ENCODE results near the gene NUAK1. TPM values are rescaled to one million over a fixed set of nuclear protein-coding genes. Genes with fewer than 3 reads are reported as not detected.
"Not testable (repeated sequence)": the region's sequence is repeated elsewhere in the genome, so short reads cannot be mapped to it uniquely, and the experiment has no call there.

Gene NUAK1
- total RNA-seq, 1 experiment from 2014 or later = 10.7 TPM

DNA sequence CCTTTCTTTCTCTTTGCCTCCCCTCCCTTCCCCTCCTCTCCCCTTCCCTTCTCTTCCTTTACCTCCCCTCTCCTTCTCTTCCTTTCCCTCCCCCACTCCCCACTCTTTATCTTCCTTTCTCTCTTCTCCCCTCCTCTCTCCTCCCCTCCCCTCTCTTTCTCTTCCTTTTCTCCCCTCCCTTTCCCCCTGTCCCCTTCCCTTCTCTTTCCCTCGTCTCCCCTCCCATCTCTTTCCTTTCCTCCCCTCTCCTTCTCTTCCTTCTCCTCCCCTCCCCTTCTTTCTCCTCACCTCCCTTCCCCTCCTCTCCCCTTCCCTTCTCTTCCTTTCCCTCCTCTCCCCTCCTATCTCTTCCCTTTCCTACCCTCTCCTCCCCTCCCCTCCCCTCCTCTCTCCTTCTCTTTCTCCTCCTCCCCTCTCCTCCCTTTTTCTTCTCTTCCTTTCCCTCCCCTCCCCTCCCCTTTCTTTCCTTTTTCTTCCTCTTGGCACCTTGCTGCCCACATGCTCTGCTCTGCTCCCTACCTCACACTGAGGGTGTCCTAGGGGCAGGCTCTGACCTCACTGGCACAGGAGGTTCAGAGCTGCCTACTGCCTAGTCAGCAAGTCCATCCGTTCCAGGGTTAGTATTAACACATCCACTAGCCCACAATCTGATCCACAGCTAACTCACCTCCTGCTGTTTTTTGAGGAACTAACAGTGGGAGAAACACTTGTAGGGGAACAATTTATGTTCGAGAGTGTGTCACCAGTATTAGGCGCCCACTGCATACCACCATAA is 101.0 kb downstream of the NUAK1 start:
- no peak for DNase-seq (ENCODE audit: low read depth)

DNA sequence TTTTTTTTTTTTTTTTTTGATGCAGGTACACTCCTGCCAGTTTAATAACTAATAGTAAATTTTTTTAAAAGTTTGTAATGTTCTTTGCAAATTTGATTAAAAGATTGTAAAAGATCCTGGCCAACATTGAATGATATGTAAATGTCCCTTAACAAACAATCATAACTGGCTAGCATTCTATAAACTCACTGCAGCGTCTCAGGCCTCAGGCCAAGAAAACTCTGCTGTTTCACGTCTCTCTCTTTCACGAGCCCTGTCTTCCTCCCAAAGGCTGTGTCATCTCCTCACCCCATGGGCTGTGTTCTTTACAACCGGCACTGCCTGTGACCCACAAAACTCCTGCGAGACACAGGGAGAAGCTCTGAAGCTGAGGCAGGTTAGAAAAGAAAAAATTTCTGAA is 103.3 kb downstream of the NUAK1 start:
- DNase-seq (ENCODE audit: low read depth) = no peak

DNA sequence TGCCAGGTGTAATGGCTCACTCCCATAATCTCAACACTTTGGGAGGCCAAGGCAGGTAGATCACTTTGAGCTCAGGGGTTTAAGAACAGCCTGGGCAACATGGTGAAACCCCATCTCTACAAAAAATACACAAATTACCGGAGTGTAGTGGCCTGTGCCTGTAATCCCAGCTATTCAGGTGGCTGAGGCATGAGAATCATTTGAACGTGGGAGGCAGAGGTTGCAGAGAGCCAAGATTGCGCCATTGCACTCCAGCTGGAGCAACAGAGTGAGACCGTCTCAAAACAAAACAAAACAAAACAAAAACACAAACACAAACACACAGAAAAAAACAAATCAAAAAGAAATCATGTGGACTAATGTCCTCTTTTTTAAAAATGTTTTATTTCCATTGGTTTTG is 104.4 kb downstream of the NUAK1 start:
- no peak for DNase-seq (ENCODE audit: low read depth)

DNA sequence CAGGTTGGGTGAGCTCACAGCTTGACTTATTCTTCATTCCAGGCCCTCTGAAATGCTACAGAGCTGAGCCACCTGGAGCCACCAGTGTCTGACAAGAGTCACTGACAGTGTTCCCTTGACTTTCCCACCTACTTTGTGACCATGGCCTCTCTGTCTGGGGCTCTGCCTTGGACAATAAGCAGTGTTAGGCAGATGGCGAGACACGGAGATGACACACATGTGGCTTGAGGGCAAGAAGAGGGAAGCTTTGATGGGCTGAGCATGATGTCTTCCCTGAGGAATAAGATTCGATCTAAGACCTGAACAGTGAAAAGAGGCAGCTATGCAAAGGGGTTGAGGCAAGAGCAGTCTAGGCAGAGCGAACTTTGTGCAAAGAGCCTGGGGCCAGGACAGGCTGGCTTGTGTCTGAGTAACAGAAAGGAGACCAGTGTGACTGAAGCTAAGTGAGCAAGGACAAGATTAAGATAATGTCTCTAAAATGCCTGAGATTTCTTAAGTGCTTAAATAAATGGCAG is 105.5 kb downstream of the NUAK1 start:
- no peak for DNase-seq (ENCODE audit: low read depth)

DNA sequence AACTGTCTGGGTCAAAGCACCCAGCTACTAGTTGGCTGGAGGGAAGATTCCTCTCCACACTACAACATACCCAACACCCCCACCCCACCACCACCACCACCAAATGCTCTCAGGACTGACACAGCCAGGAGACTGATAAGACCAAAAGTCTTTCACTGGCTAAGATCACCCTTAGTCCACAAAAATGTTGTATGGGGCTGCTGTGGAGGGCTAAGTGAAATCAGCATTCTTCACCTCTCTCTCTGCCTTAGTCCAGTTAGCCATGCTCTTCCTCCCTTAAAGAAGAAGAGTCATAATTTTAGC is 106.2 kb downstream of the NUAK1 start:
- DNase-seq (ENCODE audit: low read depth) = no peak

DNA sequence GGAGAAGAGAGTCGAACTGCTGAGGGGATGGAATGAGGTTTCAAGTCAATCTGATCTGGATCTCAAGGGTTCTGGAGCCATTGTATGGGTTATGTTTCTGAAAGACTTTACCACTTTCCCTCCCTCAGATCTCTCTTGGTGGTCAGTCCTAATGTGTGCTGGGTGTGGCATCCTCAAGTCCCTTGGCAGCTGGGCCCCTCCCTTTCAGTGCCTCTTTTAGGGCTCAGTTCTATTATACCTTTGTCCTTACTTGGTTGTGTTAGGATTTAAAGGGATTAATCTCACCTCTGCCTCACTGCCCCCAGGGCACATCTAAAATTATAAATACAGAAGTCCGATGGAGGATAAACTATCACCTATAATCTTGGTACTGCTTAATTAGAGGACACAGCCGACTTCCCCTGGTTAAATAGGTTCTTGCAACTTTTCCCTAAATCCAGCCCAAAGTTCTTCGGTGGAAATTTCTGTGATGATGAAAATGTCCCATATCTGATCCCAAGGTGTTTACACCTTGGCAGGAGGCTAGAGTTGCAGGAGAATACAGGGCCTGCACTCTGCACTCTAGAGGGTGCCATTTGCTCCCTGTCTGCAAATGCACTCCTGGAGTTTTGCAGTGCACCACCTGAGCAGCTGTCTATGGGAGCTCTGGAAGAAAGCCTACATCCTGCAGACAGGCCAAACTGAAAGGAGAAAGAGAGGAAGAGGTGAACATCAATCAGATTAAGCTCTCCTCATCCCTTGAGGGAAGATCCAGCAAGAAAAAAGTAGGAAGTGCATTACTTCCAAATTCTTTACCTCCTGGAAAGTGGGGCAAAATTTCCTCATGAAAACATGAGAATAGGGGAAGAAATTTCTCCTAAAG is 106.8 kb downstream of the NUAK1 start:
- DNase-seq (ENCODE audit: low read depth) = no peak

DNA sequence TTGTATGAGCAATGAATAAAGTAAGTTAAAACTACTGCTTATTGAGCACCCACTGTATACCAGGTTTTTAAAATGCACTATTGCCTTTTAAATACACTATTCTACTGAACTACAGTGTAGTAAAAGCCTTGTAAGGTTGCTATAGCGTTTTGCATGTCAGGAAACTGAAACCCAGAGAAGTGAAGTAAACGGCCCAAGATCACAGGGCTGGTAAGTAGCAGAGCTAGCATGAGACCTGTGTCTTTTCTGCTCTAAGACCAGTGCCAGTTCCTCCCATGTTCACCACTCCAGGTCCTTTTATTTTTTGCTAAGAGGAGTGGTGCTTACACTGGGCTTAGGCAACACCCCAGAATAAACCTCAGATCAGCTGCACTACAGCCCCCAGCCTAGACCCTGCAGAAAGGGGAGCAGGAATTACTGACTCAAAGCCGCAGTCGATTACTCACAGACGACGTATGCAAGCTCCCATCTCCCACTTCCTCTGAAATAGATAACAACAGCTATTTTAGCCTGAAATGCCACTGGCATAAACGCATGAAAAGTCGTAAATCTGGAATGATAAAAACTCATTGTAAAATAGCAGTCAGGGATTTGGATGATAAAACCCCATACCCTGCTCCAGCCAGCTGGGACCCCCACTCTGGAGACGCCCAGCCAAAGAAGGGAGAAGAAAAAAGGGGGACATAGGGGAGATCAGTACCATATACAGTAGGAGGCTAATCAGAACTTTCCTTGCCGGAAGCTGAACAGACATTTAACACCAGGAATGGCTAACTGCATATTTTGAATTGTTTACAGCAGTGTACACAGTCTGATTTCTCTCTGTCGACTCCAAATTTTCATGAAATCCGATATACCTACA is 108.3 kb downstream of the NUAK1 start:
- peak; percentile 98 for DNase-seq (ENCODE audit: low read depth)

GRCh38 chr12:106029532-106029931 is 109.2 kb downstream of the NUAK1 start:
- DNase-seq (ENCODE audit: low read depth) = no peak

DNA sequence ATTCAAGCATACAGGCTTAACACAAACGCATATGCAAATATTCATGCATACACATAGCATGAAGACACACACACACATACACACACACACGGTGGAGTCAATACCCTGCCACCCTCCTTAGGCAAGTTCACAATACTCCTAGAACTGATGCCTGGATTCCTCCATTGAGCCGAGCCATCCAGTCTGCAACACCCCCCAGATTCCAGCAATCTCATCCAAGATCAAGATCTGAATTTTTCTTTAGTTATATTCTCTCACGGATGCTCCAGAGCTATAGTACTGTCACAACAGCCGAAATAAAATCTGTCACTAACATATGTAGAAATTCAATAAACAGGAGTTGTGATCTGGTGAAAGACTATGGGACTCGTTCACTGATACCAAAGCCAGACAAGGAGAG is 110.8 kb downstream of the NUAK1 start:
- DNase-seq (ENCODE audit: low read depth) = no peak

GRCh38 chr12:106027286-106027685 is 111.5 kb downstream of the NUAK1 start:
- no peak for DNase-seq (ENCODE audit: low read depth)

- DNase-seq (ENCODE audit: low read depth) = no peak
Observed at GRCh38 chr12:106025129-106025528, 113.6 kb downstream of the NUAK1 start.

DNA sequence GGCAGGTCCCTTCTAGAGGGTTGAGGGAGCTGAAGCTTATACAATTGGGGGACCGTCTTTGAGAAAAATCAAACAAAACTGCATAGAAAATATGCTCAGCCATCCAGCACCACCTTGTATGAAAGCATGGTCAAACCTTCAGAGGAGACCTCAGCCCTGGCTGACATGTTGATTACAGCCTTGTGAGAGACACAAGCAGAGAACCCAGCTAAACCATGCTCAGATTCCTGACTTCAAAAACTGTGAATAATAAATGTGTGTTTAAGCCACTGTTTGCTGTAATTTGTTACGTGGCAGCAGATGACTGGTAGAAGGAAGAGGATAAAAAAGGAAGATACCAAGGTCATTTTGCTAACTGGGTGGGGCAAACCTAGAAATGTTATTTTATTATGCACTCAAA is 115.7 kb downstream of the NUAK1 start:
- no peak for DNase-seq (ENCODE audit: low read depth)

GRCh38 chr12:106022568-106023012 is 116.2 kb downstream of the NUAK1 start:
- no peak for DNase-seq (ENCODE audit: low read depth)

DNA sequence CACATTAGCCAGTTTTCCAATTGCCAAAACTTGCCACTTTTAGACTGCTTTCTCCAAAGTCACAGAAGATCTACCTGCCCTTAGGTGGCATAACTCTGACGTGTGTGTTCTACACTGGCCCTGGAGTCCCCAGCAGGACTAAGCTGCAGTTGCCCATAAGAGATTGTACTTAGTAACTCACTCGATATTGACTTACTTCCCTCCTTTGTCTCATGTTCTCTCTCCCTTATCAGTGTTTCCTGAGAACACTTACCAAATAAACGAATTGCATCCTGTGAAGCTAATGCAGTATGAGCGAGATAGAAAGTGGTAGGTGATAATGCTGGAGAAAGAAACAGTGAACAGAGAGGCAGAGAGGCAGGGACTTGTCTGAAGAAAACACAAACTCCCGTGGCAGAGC is 117.2 kb downstream of the NUAK1 start:
- no peak for DNase-seq (ENCODE audit: low read depth)

- no peak for DNase-seq (ENCODE audit: low read depth)
Observed at GRCh38 chr12:106020736-106021135, 118.0 kb downstream of the NUAK1 start.

DNA sequence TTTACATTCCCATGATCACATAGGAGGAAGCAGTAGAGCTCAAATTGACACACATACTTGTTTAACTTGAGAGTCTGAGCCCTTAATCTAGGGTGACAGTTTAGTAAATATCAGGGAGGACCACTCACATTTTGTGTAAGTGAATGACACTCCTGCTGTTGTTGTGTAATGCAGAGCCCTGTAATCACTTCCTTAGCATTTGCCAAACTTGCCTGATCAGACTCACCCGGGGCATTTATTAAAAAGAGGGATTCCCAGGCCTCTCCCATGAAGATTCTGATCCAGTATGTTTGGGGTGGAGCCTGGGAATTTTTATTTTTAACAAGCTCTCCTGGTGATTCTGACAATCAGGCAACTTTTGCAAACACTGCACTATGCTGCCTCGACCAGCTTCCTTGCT is 119.6 kb downstream of the NUAK1 start:
- DNase-seq (ENCODE audit: low read depth) = no peak

DNA sequence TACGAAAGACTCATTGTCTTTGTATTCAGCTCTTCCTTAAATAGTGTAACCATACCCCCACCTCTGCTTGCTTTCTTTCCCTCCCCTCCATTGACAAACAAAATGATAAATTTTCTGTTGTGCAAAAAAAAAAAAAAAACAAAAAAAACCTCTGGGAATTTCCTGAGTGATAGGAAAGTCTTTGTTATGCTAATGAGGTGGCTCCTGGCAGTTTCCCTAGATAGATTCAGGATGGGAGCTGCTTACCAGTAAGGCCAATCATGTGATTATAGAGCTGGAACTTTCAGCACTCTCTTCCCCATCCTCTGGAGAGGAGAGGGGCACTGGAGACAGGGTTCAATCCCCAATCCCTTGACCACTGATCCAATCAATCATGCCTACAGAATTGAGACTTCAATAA is 120.5 kb downstream of the NUAK1 start:
- DNase-seq (ENCODE audit: low read depth) = no peak

- not testable (repeated sequence) for DNase-seq (ENCODE audit: low read depth)
Observed at GRCh38 chr12:106016601-106017278, 122.0 kb downstream of the NUAK1 start.

DNA sequence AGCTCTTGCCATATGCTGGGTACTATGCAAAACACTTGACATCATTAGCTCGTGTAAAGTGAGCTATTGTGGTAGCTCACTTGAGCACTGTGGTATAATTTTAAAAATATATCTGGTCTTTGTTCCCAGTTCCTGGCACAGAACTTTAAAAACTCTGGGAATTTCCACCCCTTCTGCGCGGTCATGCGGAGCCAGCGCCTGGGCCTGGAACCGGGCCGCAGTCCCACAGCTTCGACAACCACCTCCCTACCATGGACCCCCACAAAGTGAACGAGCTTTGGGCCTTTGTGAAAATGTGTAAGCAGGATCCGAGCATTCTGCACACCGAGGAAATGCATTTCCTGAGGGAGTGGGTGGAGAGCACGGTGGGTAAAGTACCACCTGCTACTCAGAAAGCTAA is 123.1 kb downstream of the NUAK1 start:
- DNase-seq (ENCODE audit: low read depth) = no peak

- no peak for DNase-seq (ENCODE audit: low read depth)
Observed at GRCh38 chr12:106013941-106014340, 124.8 kb downstream of the NUAK1 start.
